NT2/D1 (cell line): ENCODE results near the gene ACKR3.

Source experiments
- SUZ12 ChIP-seq: IDR thresholded peaks from 2 replicates; pipeline ENCODE4 v1.6.1; 2011; ENCODE audit not compliant: insufficient read length, insufficient read depth; ENCODE audit errors: extremely low read depth
- YY1 ChIP-seq: IDR thresholded peaks from 2 replicates; pipeline ENCODE4 v1.6.1; 2011; ENCODE audit not compliant: insufficient read length, insufficient read depth
- ZNF274 ChIP-seq: IDR thresholded peaks from 2 replicates; pipeline ENCODE4 v1.6.1; 2011; ENCODE audit warnings: mild to moderate bottlenecking, low read depth, low read length

- no peak for TF ChIP-seq ZNF274
- no peak for TF ChIP-seq SUZ12
- no peak for TF ChIP-seq YY1
Observed at GRCh38 chr2:236605345-236605734, 35.7 kb downstream of the ACKR3 start.
